HG03103 (cell line): ENCODE measurements around the gene FGFBP3.

Experiments
- ATAC-seq: cut with Tn5 transposase; IDR thresholded peaks from one replicate; pipeline ENCODE4 v1.9.1; 2021; ENCODE audit warnings: low read depth; ENCODE audit not compliant: unreplicated experiment

The FGFBP3 gene, protein sequence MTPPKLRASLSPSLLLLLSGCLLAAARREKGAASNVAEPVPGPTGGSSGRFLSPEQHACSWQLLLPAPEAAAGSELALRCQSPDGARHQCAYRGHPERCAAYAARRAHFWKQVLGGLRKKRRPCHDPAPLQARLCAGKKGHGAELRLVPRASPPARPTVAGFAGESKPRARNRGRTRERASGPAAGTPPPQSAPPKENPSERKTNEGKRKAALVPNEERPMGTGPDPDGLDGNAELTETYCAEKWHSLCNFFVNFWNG

DNA sequence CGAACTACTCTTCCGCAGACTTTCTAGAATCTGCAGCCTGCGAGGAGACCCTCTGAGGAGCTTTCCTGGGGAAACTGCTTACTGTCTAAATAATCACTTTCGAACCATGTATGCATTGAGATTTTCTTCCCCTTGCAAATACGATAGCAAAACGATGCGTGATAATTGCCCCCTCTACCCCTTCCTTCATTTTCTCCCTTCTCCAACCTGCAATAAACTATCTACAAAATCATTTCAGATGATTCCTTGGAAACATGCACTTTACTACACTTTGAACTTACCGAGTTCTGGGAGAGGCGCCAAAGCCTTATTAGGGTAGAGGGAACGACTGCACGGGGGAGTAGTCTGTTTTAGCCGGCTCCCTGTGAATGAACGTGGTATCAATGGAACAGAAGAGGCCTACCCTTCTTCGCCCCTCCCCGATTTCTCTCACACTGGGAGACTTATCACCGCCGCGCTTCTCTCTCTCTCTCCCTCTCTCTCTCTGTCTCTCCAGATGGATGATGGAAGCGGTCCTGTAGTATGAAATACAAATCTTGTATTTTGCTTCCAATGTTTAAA, at the start of gene FGFBP3:
FGFBP3 (minus strand) TSS at position 370 of the 561 bp plus-strand sequence. CDS start 517 bp downstream, outside the sequence.
- no peak for ATAC-seq

DNA sequence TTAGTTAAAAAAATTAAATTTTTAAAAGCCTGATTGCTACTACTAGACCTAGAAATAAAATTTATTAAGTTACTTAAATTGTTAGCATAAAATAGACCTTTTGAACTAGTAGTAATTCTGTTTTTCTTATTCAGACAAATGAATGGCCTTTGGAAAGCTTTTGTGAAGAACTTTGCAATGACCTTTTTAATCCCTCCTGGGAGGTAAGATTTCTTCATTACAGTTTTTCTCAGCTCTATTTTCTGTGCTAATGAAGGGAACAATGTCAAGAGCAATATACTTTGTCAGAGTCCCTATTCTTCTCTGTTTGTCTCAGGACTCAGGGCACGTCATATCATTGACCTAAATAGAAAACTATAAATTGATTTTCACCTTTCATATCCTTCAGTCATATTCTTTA, 47.8 kb upstream of the FGFBP3 start:
- no peak for ATAC-seq

DNA sequence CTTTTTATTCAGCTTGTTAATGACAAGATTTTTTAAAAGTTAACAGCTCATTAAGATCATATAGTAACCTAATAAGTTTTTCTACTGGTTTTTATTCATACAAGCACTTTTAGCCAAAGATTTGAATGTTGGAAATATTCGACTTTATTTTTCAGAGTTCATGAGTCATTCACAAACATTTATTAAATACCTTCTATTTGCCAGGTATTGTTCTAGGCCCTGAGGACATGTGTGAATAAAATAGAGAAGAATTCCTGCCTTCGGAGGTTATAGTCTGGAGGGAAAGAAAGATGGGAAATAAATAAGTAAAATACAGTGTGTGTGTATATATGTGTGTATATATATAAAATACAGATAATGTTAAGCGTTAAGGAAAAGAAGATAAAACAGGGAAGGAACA, 45.8 kb upstream of the FGFBP3 start:
- ATAC-seq, result no peak

DNA sequence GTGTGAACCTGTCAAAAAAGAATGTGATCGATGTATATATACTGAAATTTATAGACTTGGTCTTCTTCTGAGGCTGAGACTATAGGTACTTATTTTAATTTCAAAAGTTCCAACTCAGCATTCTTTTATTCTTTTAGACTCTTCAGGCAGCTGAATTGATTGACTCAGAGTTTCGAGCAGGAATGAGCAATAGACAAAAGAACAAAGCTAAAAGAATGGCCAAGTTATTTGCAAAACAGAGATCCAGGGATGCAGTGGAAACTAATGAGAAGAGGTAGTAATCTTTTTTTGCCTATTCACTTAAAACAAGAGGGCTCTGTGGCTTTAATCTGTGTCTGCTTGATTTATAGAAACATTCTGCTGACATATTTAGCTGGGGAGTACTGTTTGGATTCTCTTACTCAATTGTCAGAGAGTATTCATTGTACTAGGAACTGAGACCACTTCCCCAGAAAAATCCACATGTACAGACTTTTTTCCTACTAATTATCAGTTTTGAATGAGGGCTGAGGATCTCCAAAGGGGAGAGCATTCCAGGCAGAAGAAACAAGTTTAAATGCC, 44.4 kb upstream of the FGFBP3 start:
- no peak for ATAC-seq

DNA sequence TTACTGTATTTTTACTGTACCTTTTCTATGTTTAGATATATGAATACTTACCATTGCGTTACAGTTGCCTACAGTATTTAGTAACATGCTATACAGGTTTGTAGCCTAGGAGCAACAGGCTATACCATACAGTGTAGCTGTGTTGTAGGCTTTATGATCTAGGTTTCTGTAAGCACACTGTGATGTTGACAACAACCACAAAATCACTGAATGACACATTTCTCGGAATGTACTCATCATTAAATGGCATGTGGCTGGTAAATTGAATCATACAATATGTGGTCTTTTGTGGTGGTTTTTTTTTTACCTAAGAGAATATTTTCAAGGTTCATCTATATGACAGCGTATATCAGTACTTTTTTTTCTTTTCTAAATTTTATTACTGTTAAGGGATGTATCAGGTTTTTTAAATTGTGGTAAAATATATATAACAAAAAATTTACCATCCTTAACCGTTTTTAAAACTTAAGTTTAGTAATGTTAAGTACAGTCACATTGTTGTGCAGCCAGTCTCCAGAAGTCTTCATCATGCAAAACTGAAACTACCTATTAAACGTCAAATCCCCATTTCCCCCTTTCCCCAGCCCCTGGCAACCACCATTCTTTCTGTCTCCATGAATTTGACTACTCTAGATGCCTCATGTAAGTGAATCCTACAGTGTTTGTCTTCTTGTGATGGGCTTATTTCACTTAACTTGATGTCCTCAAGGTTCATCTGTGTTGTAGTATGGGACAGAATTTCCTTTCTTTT, 35.8 kb upstream of the FGFBP3 start:
- peak; percentile 81 for ATAC-seq

DNA sequence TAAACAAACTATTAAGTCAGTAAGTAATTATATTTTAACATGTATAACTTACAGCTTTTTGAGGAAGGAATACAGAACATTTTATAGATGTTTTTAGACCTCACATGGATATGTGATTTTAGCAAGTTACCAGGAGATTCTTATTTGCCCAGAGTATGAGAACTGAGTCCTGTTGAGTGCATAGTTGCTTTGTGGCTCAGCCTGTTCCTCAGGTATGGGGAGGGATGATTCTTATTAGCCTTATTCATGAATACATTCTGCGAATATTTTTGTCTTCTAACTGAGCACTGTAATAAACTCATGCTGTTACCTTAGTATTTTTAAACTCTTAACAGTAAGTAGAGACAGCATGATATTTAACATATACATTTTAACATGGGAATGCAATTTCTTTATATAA, 32.1 kb upstream of the FGFBP3 start:
- no peak for ATAC-seq

DNA sequence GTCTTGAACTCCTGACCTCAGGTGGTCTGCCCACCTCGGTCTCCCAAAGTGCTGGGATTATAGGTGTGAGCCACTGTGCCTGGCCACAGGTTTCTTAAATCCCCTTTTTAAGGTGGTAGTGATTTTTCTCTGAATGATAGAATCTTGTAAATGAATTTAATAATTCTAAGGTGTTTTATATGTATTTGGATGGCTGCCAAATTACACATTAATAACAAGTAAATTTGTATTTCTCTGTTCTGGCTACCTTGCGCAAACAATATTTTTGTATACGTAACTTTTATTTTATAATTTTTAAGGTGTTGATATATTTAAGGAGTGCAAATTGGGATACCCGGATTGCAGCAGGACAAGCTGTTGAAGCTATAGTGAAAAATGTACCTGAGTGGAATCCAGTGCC, 30.4 kb upstream of the FGFBP3 start:
- no peak for ATAC-seq

DNA sequence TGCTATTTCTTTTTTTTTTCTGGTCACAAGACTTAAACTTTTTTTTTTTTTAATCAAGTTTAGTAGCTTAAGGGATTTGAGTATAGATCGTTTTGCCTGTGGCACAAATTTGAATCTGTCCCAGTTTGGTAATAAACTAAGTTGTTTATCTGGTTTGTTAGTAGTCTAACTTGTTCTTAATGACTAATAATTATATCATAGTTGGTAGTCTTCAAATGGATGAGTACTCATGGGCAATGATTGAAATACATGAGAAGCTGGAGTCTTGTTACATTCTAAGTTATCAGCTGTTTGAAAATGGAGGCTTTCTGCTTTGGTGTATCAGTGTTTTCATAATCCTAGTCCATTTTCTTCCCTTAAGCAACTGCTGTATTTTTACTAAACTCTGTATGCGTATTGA, 26.6 kb upstream of the FGFBP3 start:
- no peak for ATAC-seq

DNA sequence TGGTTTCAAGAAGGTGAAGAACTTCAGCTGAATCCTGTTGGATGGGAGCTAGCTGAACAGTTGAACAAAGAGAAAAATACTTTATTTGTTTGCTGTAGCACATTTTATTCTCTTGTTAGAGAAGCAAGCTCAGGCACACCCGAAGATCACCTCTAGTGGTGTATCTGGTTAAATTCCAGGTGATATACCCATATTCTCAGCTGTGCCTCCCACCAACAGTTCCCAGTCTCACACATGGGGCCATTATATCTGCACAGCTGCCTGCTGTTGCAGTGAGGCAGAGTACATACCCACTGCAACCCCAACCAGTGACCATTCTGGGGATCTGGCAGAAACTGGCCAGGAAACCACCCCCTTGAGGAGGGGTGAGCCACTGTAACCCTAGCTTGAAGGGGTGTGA, 23.5 kb upstream of the FGFBP3 start:
- ATAC-seq, result no peak

DNA sequence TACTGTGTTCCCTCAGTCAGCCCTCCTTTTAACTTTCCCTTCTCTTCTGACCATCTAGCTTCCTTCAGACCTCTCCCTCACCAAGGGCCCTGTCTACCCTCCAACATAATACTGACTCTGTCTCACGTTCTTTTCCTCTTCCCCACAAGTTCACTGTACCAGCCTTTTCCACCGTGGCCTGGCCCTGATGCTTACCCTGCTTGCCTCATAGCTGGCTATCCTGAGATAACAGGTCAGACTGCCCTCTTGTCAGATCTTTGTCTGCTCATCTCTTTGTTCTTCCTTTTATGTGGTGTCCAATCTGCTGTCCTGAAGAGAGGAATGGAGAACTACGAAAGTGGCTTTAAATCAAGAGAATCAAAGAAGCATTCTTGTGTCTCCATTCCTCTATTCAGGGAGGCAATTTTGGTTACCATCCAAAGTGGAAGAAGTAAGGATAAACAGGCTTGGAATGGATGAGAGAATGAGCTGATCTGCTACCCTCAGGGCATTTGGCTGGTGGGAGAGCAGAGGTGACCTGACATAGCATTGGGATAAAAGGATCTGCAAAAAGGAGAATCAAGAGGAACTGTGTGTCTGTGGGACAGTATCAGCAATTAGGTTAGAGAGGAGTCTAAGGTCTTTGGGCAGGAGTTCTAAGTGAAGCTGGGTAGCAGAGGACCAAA, 22.4 kb upstream of the FGFBP3 start:
- ATAC-seq, result no peak

DNA sequence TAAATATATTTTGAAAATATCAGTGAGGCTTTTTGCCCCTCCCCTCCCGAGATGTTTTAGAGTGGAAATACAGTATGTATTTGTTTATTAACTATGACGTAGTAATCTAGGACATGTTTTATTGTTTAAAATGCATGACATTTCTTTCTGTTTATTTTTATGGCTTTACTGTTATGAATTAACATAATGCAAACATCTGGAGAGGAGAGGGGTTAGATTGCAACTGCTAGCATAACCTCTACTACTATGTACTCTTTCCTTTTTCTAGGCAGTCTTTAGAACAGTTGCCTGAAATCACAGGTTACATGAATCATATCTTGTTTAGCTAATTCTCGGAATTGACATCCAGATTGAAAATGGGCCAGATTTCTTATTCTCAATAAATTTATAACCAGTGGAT, 21.7 kb upstream of the FGFBP3 start:
- ATAC-seq, result no peak

DNA sequence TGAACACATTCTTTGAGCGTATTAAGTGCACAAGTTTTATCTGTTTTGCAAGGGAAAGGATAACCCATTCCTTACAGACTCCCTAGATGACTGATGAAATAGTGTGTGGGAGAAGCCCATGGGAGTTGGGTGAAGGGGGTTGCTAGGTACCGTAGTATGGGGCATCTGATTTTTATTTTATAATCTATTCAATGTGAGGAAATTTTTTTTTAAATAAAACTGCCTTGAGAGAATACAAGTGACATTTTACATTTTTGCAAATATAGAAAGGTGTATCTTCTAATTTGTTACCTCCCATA, 15.7 kb upstream of the FGFBP3 start:
- ATAC-seq, result no peak

DNA sequence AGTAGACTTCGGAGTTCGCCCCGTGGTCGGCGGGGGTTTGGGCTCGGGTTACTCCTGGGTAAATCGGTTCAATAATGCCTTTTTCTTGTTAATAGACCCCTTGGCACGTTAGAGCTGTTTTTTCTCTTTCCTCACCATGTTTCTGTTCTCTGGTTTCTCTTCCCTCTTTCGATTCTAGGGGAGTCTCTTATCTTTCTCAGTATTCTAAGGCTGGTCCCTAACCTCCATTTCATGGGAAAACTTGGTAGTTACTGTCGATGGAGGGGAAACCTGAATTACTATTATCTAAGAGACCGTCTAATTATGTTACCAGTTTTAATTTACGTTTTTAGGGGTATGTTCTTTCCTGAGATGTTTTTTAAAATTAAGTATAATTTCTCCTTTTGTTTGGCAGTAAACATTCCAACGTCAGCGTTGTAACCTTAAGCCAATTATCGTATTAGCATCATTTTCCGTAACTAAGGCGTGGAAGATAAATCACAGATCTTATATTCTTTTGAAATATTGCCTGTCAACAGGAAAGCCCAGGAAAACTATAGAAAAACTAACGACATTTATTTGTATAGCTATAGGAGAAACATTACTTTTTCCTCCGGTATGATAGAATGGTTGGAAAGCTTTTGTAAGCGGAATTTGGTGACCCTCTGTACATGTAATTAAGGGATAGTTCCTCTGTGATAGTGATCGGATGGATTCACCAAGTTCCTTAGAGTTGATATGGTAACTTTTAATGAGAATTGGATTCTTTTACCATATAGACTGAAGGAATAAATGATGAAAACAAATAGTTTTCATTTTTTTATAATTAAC, 15.1 kb upstream of the FGFBP3 start:
- peak; percentile 12 for ATAC-seq

DNA sequence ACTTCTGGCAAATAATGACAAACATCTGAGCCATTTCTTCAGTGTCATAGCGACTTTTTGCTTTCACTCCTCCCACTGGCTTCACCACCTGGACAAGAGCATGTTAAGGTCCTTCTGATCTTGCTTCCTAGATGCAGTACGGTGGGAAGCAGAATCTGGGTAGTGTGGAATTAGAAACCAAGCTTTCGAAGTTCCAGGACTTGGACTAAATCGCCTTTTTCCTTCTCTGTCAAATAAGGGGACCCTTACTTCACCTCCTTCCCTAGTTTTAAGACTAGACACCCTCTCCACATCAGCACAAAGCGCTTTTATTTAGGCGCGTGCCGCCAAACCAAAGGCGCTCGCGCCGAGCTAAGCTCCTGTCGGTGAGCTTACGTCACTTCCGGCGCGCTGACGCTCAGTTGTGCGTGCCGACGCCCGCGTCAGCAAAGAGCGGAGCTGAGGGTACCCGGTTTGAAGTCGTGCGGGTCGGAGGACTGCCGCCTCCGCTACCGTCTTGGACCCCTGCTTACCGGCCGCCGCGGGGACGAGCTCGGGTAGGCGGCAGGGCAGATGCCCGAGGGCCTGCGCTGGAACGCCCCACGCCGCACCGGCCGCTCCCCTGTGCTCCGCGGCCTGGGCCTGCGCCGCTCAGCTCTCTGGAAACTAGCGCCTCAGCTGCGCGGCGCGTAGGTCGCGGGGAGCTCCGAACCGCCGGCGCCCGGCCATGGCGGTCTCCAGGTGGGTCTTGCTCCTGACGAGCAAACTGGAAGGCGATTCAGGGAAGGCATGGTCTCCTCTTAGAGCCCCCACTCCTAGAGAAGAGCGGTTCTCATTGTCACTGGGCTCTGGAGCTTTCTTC, 14.3 kb upstream of the FGFBP3 start, which contains the start of gene BTAF1:
BTAF1 (plus strand) TSS at position 400 of the 841 bp plus-strand sequence; CDS start at position 707, 307 bp downstream.
- ATAC-seq, result peak; percentile 97

DNA sequence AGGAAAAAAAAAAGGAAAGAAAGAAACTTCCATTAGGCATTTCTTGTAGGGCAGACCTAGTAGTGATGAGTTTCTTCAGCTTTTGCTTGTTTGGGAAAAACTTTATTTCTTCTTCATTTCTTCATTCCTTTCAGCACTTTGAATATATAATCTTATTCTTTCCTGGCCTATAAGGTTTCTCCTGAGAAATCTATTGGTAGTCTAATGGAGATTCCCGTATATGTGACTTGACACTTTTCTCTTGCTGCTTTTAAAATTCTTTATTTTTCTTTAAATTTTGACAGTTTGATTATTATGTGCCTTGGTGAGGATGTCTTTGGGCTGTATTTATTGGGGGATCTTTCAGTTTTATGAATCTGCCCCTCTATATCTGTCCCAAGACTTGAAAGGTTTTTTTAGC, 10.4 kb upstream of the FGFBP3 start:
- ATAC-seq, result no peak

DNA sequence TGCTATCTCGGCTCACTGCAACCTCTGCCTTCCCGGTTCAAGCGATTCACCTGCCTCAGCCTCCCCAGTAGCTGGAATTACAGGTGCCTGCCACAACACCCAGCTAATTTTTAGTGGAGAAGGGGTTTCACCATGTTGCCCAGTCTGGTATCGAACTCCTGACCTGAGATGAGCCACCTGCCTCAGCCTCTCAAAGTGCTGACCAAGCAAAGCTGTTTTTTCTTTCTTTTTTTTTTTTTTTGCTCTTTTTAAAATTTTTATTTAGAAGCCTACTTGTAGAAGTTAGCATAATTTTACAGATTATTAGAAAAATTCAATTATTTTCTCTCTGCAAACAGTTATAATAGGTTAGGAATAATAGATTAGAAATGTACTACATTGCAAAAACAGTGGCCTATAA, 1.2 kb upstream of the FGFBP3 start:
- no peak for ATAC-seq

DNA sequence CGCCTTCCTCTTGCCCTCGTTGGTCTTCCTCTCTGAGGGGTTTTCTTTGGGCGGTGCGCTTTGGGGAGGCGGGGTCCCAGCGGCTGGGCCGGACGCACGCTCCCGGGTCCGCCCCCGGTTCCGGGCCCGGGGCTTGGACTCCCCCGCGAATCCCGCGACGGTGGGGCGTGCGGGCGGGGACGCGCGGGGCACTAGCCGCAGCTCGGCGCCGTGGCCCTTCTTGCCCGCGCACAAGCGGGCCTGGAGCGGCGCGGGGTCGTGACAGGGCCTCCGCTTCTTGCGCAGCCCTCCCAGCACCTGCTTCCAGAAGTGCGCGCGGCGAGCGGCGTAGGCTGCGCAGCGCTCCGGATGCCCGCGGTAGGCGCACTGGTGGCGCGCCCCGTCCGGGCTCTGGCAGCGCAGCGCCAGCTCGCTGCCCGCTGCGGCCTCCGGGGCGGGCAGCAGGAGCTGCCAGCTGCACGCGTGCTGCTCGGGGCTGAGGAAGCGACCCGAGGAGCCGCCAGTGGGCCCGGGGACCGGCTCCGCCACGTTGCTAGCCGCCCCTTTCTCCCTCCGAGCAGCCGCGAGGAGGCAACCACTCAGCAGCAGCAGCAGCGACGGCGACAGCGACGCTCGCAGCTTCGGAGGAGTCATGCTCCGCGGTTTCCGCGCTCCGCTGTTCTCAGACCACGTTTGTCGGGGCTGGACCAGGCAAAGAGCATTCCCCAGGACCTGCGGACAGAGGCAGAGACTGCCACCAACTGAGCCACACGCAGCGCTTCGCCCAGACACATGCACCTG, 759 bp downstream of the FGFBP3 start:
- ATAC-seq, result peak; percentile 76

DNA sequence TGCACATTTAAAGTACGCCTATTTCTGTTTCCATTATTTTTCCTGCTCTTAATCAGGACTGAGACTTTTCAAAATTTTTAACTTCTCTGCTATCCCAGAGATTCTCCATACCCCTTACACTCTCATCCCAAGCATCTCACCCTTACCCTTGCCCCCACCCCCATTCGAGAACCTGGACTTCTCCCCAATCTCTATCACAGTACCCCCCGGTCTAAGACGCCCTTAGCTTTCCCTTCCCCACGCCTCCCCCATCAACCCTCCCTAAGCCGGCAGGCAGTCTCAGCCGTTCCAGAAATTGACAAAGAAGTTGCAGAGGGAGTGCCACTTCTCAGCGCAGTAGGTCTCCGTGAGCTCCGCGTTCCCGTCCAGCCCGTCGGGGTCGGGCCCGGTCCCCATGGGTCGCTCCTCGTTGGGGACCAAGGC, 1.4 kb downstream of the FGFBP3 start:
- ATAC-seq, result no peak
